ENCODE results near the gene RDH12.

- no peak for TF ChIP-seq EZH2 (IDR thresholded peaks at IDR 0.05)
- no peak for TF ChIP-seq POLR2AphosphoS5 (IDR thresholded peaks at IDR 0.05; ENCODE audit: borderline replicate concordance, low read depth, low read length)
- no peak for TF ChIP-seq FOXP2 (optimal IDR thresholded peaks at IDR 0.05; ENCODE audit: control extremely low read depth, extremely low read length, insufficient read depth)
Measured at GRCh38 chr14:67718265-67718664, 16.6 kb downstream of the RDH12 start.
